Measurements from ENCODE around the gene ACOT2.

Gene ACOT2

GRCh38 chr14:73613419-73613963, 44.5 kb downstream of the ACOT2 start:
- no peak for DNase-seq (ENCODE audit: low read depth)

GRCh38 chr14:73616831-73617230, 47.8 kb downstream of the ACOT2 start:
- no peak for DNase-seq (ENCODE audit: low read depth)

DNA sequence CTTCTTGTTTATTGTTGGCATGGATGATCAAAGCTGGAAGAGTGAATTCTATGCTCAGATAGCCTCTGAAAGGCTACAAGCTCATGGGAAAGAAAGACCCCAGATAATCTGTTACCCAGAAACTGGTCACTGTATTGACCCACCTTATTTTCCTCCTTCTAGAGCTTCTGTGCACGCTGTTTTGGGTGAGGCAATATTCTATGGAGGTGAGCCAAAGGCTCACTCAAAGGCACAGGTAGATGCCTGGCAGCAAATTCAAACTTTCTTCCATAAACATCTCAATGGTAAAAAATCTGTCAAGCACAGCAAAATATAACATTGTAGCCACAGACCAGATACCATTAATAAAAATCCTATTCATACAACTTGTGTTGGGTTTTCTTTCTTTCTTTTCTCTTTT, 50.5 kb downstream of the ACOT2 start:
- DNase-seq (ENCODE audit: low read depth), result no peak

GRCh38 chr14:73620268-73620667, 51.3 kb downstream of the ACOT2 start:
- no peak for DNase-seq (ENCODE audit: low read depth)

GRCh38 chr14:73623504-73624054, 54.6 kb downstream of the ACOT2 start:
- DNase-seq (ENCODE audit: low read depth), result no peak

All from activated gamma-delta T cell treated with anti-CD3 and anti-CD28 coated beads, Interleukin-2, amount 50 U/mL, for 16 hours (primary cell).